Kidney (tissue), 22 donors: Measurements from ENCODE around the gene PPP2R2B. TPM values are rescaled to one million over a fixed set of nuclear protein-coding genes. Genes with fewer than 3 reads are reported as not detected.

Source experiments
- DNase-seq, 5 donors: peaks; one replicate each; pipeline ENCODE4 v3.0.0-alpha.2; 2013 to 2020
- FAIRE-seq: peaks from 2 replicates; lab custom pipeline; 2012; peaks lifted over from hg19 to GRCh38; lab: Jason Lieb, UNC
- H3K27ac ChIP-seq, 2 donors: one replicate each; pipeline ENCODE4 v1.7.0; 2013; ENCODE audit warnings: low read depth in 2 of 2, low read length in 2 of 2, inconsistent platforms in 1 of 2
- H3K27me3 ChIP-seq: one replicate; pipeline ENCODE4 v1.7.1; 2013; ENCODE audit warnings: low read length, inconsistent platforms; ENCODE audit not compliant: control insufficient read depth, insufficient read depth
- H3K36me3 ChIP-seq, 3 donors: one replicate each; pipeline versions ENCODE4 v1.7.0 to v1.7.1; 2013; ENCODE audit warnings: low read length in 3 of 3, control low read depth in 1 of 3, inconsistent platforms in 1 of 3; ENCODE audit not compliant: insufficient read depth in 3 of 3, control insufficient read depth in 2 of 3
- H3K4me1 ChIP-seq, 3 donors: one replicate each; pipeline versions ENCODE4 v1.7.0 to v1.7.1; 2013; ENCODE audit warnings: low read length in 3 of 3, inconsistent platforms in 1 of 3, low read depth in 1 of 3; ENCODE audit not compliant: control insufficient read depth in 2 of 3, insufficient read depth in 2 of 3
- H3K4me3 ChIP-seq, 3 donors: one replicate each; pipeline versions ENCODE4 v1.7.0 to v1.8.1; 2013; ENCODE audit warnings: low read length in 3 of 3, control low read depth in 1 of 3, inconsistent platforms in 1 of 3
- H3K9ac ChIP-seq, 3 donors: one replicate each; pipeline versions ENCODE4 v1.7.0 to v1.7.1; 2013; ENCODE audit warnings: low read length in 3 of 3, control low read depth in 1 of 3, inconsistent platforms in 1 of 3
- H3K9me3 ChIP-seq, 3 donors: one replicate each; pipeline versions ENCODE4 v1.7.0 to v1.7.1; 2013; ENCODE audit warnings: low read length in 3 of 3, control low read depth in 1 of 3, inconsistent platforms in 1 of 3; ENCODE audit not compliant: control insufficient read depth in 2 of 3, insufficient read depth in 1 of 3
- CTCF ChIP-seq: IDR thresholded peaks from 3 replicates; pipeline ENCODE4 v1.5.1; 2012; ENCODE audit warnings: mild to moderate bottlenecking, moderate library complexity, borderline replicate concordance; ENCODE audit not compliant: insufficient read depth; ENCODE audit errors: extremely low read depth
- intact Hi-C: fragments of 100-400 bp; cut with DNase I; formaldehyde crosslinking; loops from one replicate; pipeline ENCODE4 v1.11.1; 2022
- long read RNA-seq, 10 donors: library from polyadenylated mRNA in 1 of 10; unstranded in 1 of 10; transcript quantifications; one replicate each; pipeline ENCODE4 v2.0.0 and lab custom pipeline, GENCODE V29; 2021 to 2026
- polyA plus RNA-seq: library from polyadenylated mRNA; stranded (reverse); fragments of 350-450 nt; fragmentation: Illumina TruSeq; extraction: RNeasy Lipid Tissue Mini Kit (QIAGEN cat#74804); gene quantifications from one replicate; pipeline ENCODE4 v1.2.3, GENCODE V29; 2014; ENCODE audit warnings: low read depth, low replicate concordance; ENCODE audit not compliant: insufficient read depth
- total RNA-seq: library from RNA; stranded (reverse); fragmentation: NEBNext Ultra II Directional; extraction: Animal tissue kit (Norgen Biotek cat#: 25700); gene quantifications from one replicate; pipeline ENCODE4 v1.2.1, GENCODE V29; 2021
- donor health status: control.
- donor health status: control.
- donor health status: control.
- donor health status: control.
- donor health status: control.
- donor health status: DM: yes; HTN: yes; CAD: no.
- donor health status: Normal renal cell carcinoma (clear cell type).

PPP2R2B gene
- total RNA-seq (4.0 TPM), polyA plus RNA-seq (8.2 TPM)
- long read RNA-seq, donor 1, partial matches to known transcripts: 0 of 1 reads
- long read RNA-seq, donor 1, other reads (novel, unspliced or antisense): 0 of 1 reads
- long read RNA-seq, donor 2, full-length matches to known transcripts: 2 of 2 reads
- long read RNA-seq, donor 2, partial matches to known transcripts: 0 of 2 reads
- long read RNA-seq, donor 2, other reads (novel, unspliced or antisense): 0 of 2 reads
- long read RNA-seq, donor 3, partial matches to known transcripts: 0 of 3 reads
- long read RNA-seq, donor 3, other reads (novel, unspliced or antisense): 0 of 3 reads
- long read RNA-seq, donor 4, full-length matches to known transcripts: 4 of 4 reads
- long read RNA-seq, donor 4, partial matches to known transcripts: 0 of 4 reads
- long read RNA-seq, donor 4, other reads (novel, unspliced or antisense): 0 of 4 reads
- long read RNA-seq, donor 5: 0 reads
- long read RNA-seq, donor 6, partial matches to known transcripts: 0 of 2 reads
- long read RNA-seq, donor 6, other reads (novel, unspliced or antisense): 0 of 2 reads
- long read RNA-seq, donor 7, full-length matches to known transcripts: 2 of 2 reads
- long read RNA-seq, donor 7, partial matches to known transcripts: 0 of 2 reads
- long read RNA-seq, donor 7, other reads (novel, unspliced or antisense): 0 of 2 reads
- long read RNA-seq, donor 8, partial matches to known transcripts: 0 of 1 reads
- long read RNA-seq, donor 8, other reads (novel, unspliced or antisense): 0 of 1 reads
- long read RNA-seq, donor 9, partial matches to known transcripts: 0 of 1 reads
- long read RNA-seq, donor 9, other reads (novel, unspliced or antisense): 0 of 1 reads
- long read RNA-seq, donor 10, partial matches to known transcripts: 5 of 6 reads
- long read RNA-seq, donor 10, other reads (novel, unspliced or antisense): 0 of 6 reads

DNA sequence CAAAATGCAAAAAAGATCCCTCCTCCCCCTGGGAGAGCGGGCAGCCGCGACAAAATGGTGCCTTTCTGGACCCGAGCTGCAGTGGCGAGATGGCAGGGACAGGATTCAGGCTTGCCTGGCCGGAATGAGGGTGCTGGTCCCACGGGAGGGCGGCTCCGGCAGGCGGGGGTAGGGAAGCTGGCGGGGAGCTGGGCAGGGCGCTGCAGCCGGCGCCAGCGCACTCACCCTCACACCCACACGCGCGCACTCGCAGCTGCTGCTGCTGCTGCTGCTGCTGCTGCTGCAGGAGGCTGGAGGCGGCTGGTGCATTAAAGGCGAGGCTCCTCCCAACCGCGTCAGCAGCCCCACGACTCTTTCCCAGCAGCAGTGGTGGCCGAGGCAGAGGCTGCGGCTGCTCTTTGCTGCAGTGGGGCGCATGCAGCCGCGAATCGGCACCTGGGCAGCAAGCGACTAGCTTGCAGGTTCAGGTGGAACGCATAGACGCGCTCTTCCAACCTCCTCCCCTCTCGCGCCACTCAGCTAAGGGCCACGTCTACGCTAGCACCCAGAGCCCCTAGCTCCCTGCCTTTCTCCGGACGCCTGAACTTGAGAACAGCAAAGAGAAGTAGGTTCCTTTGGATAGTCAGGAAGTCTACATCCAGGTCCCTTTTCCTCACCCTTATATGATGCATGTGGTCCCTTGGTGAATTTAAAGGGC lies at the start of gene PPP2R2B:
Gene PPP2R2B (minus strand): TSS at position 282 of the 697 bp plus-strand sequence.
- FAIRE-seq: no peak
- intact Hi-C loops: no loop called here
- Histone ChIP-seq H3K4me1 (peaks cover 0 to 4% (median 0%) of the 10 kb centered on the region in 3 donors), H3K4me3 (peak within 1 kb of the TSS; percentile 50 to 68 (median 59)), H3K36me3 (no peaks in the 10 kb centered on the region), H3K9ac (peak within 1 kb of the TSS in 2 of 3 donors; percentile 20 to 46), H3K9me3 (no peaks in the 10 kb centered on the region), H3K27me3 (peaks cover 2% of the 10 kb centered on the region), H3K27ac (no peak within 1 kb of the TSS)
- no peak for TF ChIP-seq CTCF
- DNase-seq: peak; percentile 74 to 85 (median 79)

- Histone ChIP-seq H3K4me3 (no peak overlapping the region), H3K9ac (no peak overlapping the region), H3K36me3 (no peaks in the 10 kb centered on the region), H3K27ac (no peak overlapping the region), H3K4me1 (no peaks in the 10 kb centered on the region), H3K27me3 (no peaks in the 10 kb centered on the region), H3K9me3 (no peaks in the 10 kb centered on the region)
- TF ChIP-seq CTCF: no peak
- FAIRE-seq (no peak), DNase-seq (no peak)
- intact Hi-C loops: no loop called here
Measured at GRCh38 chr5:146924132-146924531, 45.6 kb upstream of the PPP2R2B start.

DNA sequence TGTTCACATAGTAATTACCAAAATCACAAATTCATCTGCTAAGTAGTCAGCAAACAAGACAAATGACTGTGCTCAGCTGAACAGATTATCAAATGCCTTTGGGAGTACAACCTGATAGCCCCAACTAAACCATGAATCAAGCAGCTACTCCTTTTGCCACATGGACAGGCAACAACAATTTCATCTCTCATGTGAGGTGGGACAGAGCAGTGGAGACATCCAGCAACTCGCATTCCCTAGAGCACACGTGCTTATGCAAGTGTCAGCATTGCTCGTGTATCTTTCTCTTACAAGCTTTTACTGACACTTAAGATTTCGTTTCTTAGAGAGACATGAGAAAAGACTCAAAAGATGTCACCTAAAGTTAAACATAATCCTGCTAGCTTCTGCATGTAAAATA lies 42.7 kb upstream of the PPP2R2B start:
- intact Hi-C loops: no loop called here
- no peak for FAIRE-seq
- H3K4me3 ChIP-seq: no peak overlapping the region

More for the DNA sequence above, 42.7 kb upstream of the PPP2R2B start:
- no peak for TF ChIP-seq CTCF
- DNase-seq: peak in 2 of 5 donors; percentile 6 to 14
- Histone ChIP-seq H3K36me3 (no peaks in the 10 kb centered on the region), H3K4me1 (no peaks in the 10 kb centered on the region), H3K9me3 (no peaks in the 10 kb centered on the region), H3K27ac (no peak overlapping the region), H3K9ac (no peak overlapping the region), H3K27me3 (no peaks in the 10 kb centered on the region)
